Endothelial cell of umbilical vein (primary cell): ENCODE measurements around the gene FZR1. TPM values are rescaled to one million over a fixed set of nuclear protein-coding genes. Genes with fewer than 3 reads are reported as not detected.

ENCODE experiments used
- BruUV-seq: library from RNA; stranded (reverse); fragments of 400-500 nt; replicated peaks from 2 replicates; lab custom pipeline; 2021; lab: Mats Ljungman, UMichigan
- CTCF ChIA-PET: fragments of 300-600, 350-600 bp; sonication (Branson Sonifier 250); formaldehyde crosslinking; loops from one replicate; lab custom pipeline; 2021; ENCODE audit warnings: antibody characterized with exemption, inconsistent platforms; lab: Charles Lee
- POLR2A ChIA-PET: fragments of 300-600, 350-600 bp; sonication (Branson Sonifier 250); formaldehyde crosslinking; loops from one replicate; lab custom pipeline; 2021; ENCODE audit warnings: antibody characterized with exemption, inconsistent platforms; lab: Charles Lee
- DNase-seq: peaks from one replicate; pipeline ENCODE4 v3.0.0-alpha.2; 2011; ENCODE audit warnings: low read depth, low spot score
- FAIRE-seq: peaks from 2 replicates; lab custom pipeline; 2011; peaks lifted over from hg19 to GRCh38; lab: Jason Lieb, UNC
- H2AFZ ChIP-seq: 2 replicates; pipeline ENCODE4 v1.6.0; 2012; ENCODE audit warnings: low read depth, low read length, control low read depth, inconsistent platforms
- H3K27ac ChIP-seq: 2 replicates; pipeline ENCODE4 v1.5.1; 2011; ENCODE audit warnings: low read depth, mild to moderate bottlenecking, control low read depth, low read length, moderate library complexity; ENCODE audit not compliant: insufficient read depth
- H3K27me3 ChIP-seq, 2 experiments: 2 replicates each; pipeline versions ENCODE4 v1.6.0 to v1.6.1; 2011; ENCODE audit warnings: low read length in 2 of 2, mixed read lengths in 1 of 2; ENCODE audit not compliant: control insufficient read depth in 2 of 2, insufficient read depth in 2 of 2
- H3K36me3 ChIP-seq, 2 experiments: 2 replicates in 1 of 2; 3 replicates in 1 of 2; pipeline ENCODE4 v1.5.1; 2011; ENCODE audit warnings: low read length in 2 of 2, mild to moderate bottlenecking in 1 of 2, moderate library complexity in 1 of 2; ENCODE audit not compliant: control insufficient read depth in 2 of 2, insufficient read depth in 2 of 2; ENCODE audit errors: extremely low read depth in 1 of 2
- H3K4me1 ChIP-seq: 3 replicates; pipeline ENCODE4 v1.5.1; 2011; ENCODE audit warnings: mild to moderate bottlenecking, low read length; ENCODE audit not compliant: control insufficient read depth, insufficient read depth; ENCODE audit errors: extremely low read depth
- H3K4me2 ChIP-seq: 2 replicates; pipeline ENCODE4 v1.6.1; 2011; ENCODE audit warnings: low read length, control low read depth, mixed read lengths; ENCODE audit not compliant: insufficient read depth
- H3K4me3 ChIP-seq, 3 experiments: fragments of 200-600 bp in 1 of 3; sonication (generic), shearing (Covaris generic) in 1 of 3; replicated peaks in 1 of 3; 2 replicates each; pipeline ENCODE4 v1.5.1; 2011 to 2016; ENCODE audit warnings: control low read depth in 3 of 3, low read length in 3 of 3, mild to moderate bottlenecking in 2 of 3, inconsistent platforms in 1 of 3, low read depth in 1 of 3, moderate library complexity in 1 of 3; ENCODE audit not compliant: insufficient read depth in 1 of 3
- H3K79me2 ChIP-seq: 2 replicates; pipeline ENCODE4 v1.6.0; 2012; ENCODE audit warnings: low read length, inconsistent platforms; ENCODE audit not compliant: control insufficient read depth, insufficient read depth
- H3K9ac ChIP-seq: replicated peaks from 2 replicates; pipeline ENCODE3; 2011; ENCODE audit warnings: low read length, control low read depth; ENCODE audit not compliant: insufficient read depth; ENCODE audit errors: extremely low read depth
- H3K9me1 ChIP-seq: replicated peaks from 3 replicates; pipeline ENCODE4 v1.6.0; 2011; ENCODE audit warnings: mild to moderate bottlenecking, low read length; ENCODE audit not compliant: control insufficient read depth, insufficient read depth; ENCODE audit errors: extremely low read depth
- H3K9me3 ChIP-seq: replicated peaks from 2 replicates; pipeline ENCODE4 v1.5.1; 2012; ENCODE audit warnings: low read length, inconsistent platforms; ENCODE audit not compliant: control insufficient read depth, insufficient read depth
- H4K20me1 ChIP-seq: replicated peaks from 2 replicates; pipeline ENCODE3; 2011; ENCODE audit warnings: mild to moderate bottlenecking, low read length; ENCODE audit not compliant: control insufficient read depth, insufficient read depth; ENCODE audit errors: extremely low read depth
- CTCF ChIP-seq, 2 donors: IDR thresholded peaks; 1 replicate in 1 of 2; 2 replicates in 1 of 2; pipeline ENCODE4 v1.5.1; 2011; ENCODE audit warnings: low read length in 2 of 2, mild to moderate bottlenecking in 2 of 2, moderate library complexity in 2 of 2, control low read depth in 1 of 2, inconsistent platforms in 1 of 2, low read depth in 1 of 2; ENCODE audit not compliant: insufficient read depth in 1 of 2; ENCODE audit errors: extremely low read depth in 1 of 2
- GATA2 ChIP-seq: IDR thresholded peaks from 2 replicates; pipeline ENCODE4 v1.7.0; 2011; ENCODE audit warnings: low read depth, mild to moderate bottlenecking, moderate library complexity, mixed read lengths, low read length; ENCODE audit not compliant: insufficient read length, insufficient read depth
- POLR2A ChIP-seq: IDR thresholded peaks from 2 replicates; pipeline ENCODE4 v1.6.1; 2012; ENCODE audit warnings: low read depth, mild to moderate bottlenecking, control low read depth, low read length
- dilution Hi-C: fragments of 300-500 bp; cut with MboI; formaldehyde crosslinking; loops from one replicate; pipeline ENCODE4 v1.15.0; 2019; ENCODE audit warnings: low sequenced_read_pairs; ENCODE audit not compliant: extremely low pct_ligation_motif_present
- intact Hi-C: fragments of 100-400 bp; cut with micrococcal nuclease; formaldehyde crosslinking; loops from one replicate; pipeline ENCODE4 v1.10.0; 2022
- polyA plus RNA-seq, 4 experiments: library from polyadenylated mRNA; depleted of rRNA in 3 of 4; stranded (reverse) in 3 of 4; unstranded in 1 of 4; fragments of >200 nt; gene quantifications; 2 replicates each; pipeline versions ENCODE4 v1.2.1 to v1.2.3, GENCODE V29; 2011 to 2012; ENCODE audit warnings: missing spikeins in 1 of 4
- total RNA-seq: library from RNA; stranded (reverse); gene quantifications from 2 replicates; pipeline ENCODE4 v1.2.3, GENCODE V29; 2021

The FZR1 gene
- total and polyA plus RNA-seq, 2 donors (not counting 3 experiments of a cell fraction or from before 2014, with no cell fraction given) = 35.9 to 60.4 TPM

DNA sequence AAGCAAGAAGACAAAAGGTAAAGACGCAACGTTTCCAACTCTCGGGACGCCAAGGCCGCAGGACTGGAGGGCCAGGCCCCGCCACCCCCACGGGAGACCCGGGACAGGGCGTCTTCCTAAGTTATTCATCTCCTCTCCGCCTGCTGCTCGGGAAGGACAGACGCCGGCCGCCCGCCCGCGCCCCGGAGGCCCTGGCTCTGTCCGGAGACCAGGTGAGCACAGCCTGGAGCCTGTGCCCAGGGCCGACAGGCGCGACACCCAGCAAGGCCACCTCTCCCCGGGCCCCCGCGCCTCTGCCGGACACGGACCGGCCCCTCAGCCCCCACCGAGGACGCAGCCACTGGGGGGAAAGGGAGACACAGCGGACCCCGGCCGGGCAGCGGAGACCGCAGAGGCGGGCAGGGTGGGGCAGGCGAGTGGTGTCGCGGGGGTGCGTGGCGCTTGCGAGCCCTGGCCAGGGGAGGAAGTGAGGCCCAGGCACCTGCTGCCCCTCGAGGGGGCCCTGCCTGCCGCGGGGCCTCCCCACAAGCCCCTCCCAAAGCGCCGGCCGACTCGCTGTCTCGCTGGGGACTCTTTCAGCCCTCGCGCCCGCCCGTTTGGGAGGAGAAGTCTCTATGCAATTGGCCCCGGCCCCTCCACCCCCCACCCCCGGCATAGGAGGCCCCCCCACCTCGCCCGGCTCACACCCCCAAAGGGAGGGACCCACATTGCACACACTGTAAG lies 43.0 kb upstream of the FZR1 start:
- CTCF ChIA-PET = no interaction called here
- no peak for FAIRE-seq

More for the DNA sequence above, 43.0 kb upstream of the FZR1 start:
- no peaks in the 10 kb centered on the region for H4K20me1 ChIP-seq
- dilution Hi-C loops = no loop called here
- no peak overlapping the region for H3K4me3 ChIP-seq
- TF ChIP-seq POLR2A (no peak), GATA2 (no peak), CTCF (IDR thresholded peaks at IDR 0.05; ENCODE audit: extremely low read depth in 1 of 2, insufficient read depth in 1 of 2, low read depth in 1 of 2, low read length in 2 of 2) (no peak)
- peaks cover 0 to 8% of the 10 kb centered on the region in 2 experiments for H3K36me3 ChIP-seq
- H2AFZ ChIP-seq = no peak overlapping the region
- no peaks in the 10 kb centered on the region for H3K79me2 ChIP-seq
- no peaks in the 10 kb centered on the region for H3K9me1 ChIP-seq
- BruUV-seq = TSS peak; percentile 12
- DNase-seq = no peak
- H3K27ac ChIP-seq = no peak overlapping the region
- no peaks in the 10 kb centered on the region for H3K9me3 ChIP-seq
- H3K4me1 ChIP-seq = peaks cover 20% of the 10 kb centered on the region
- no peak overlapping the region for H3K4me2 ChIP-seq
- POLR2A ChIA-PET = no interaction called here
- H3K9ac ChIP-seq = no peak overlapping the region
- H3K27me3 ChIP-seq = no peaks in the 10 kb centered on the region
- intact Hi-C loops = no loop called here
